Keratinocyte (primary cell): Measurements from ENCODE around the gene GFI1. TPM values are rescaled to one million over a fixed set of nuclear protein-coding genes. Genes with fewer than 3 reads are reported as not detected.
"Not testable (repeated sequence)": the region's sequence is repeated elsewhere in the genome, so short reads cannot be mapped to it uniquely, and the experiment has no call there.

Source experiments
- DNase-seq: peaks from one replicate; pipeline ENCODE4 v3.0.0-alpha.2; 2011; ENCODE audit warnings: low read depth, missing footprints, low spot score
- FAIRE-seq: peaks from 2 replicates; lab custom pipeline; 2011; peaks lifted over from hg19 to GRCh38; lab: Jason Lieb, UNC
- H2AFZ ChIP-seq: 2 replicates; pipeline ENCODE4 v1.6.0; 2012; ENCODE audit warnings: low read length, control low read depth, inconsistent platforms; ENCODE audit not compliant: control insufficient read depth
- H3K27ac ChIP-seq: 2 replicates; pipeline ENCODE4 v1.5.1; 2011; ENCODE audit warnings: low read length; ENCODE audit not compliant: control insufficient read depth, insufficient read depth
- H3K27me3 ChIP-seq: 3 replicates; pipeline ENCODE4 v1.6.0; 2011; ENCODE audit warnings: low read length; ENCODE audit not compliant: control insufficient read depth, insufficient read depth; ENCODE audit errors: extremely low read depth
- H3K36me3 ChIP-seq, 2 experiments: 2 replicates in 1 of 2; 3 replicates in 1 of 2; pipeline ENCODE4 v1.5.1; 2011; ENCODE audit warnings: low read length in 2 of 2, mild to moderate bottlenecking in 1 of 2; ENCODE audit not compliant: control insufficient read depth in 2 of 2, insufficient read depth in 2 of 2; ENCODE audit errors: extremely low read depth in 1 of 2
- H3K4me1 ChIP-seq: 3 replicates; pipeline ENCODE4 v1.5.1; 2011; ENCODE audit warnings: low read length; ENCODE audit not compliant: control insufficient read depth, insufficient read depth; ENCODE audit errors: extremely low read depth
- H3K4me2 ChIP-seq: 3 replicates; pipeline ENCODE4 v1.6.0; 2011; ENCODE audit warnings: low read depth, low read length; ENCODE audit not compliant: control insufficient read depth, insufficient read depth; ENCODE audit errors: extremely low read depth
- H3K4me3 ChIP-seq, 3 experiments: fragments of 200-600 bp in 1 of 3; sonication (generic) in 1 of 3; 2 replicates in 2 of 3; 3 replicates in 1 of 3; pipeline ENCODE4 v1.5.1; 2011 to 2016; ENCODE audit warnings: low read length in 3 of 3, mild to moderate bottlenecking in 3 of 3, control low read depth in 2 of 3, inconsistent platforms in 1 of 3, low read depth in 1 of 3, mixed read lengths in 1 of 3, mixed run types in 1 of 3, moderate library complexity in 1 of 3; ENCODE audit not compliant: control insufficient read depth in 2 of 3, insufficient read depth in 2 of 3; ENCODE audit errors: extremely low read depth in 1 of 3
- H3K79me2 ChIP-seq: 2 replicates; pipeline ENCODE4 v1.6.0; 2012; ENCODE audit warnings: low read length; ENCODE audit not compliant: control insufficient read depth, insufficient read depth
- H3K9ac ChIP-seq: 3 replicates; pipeline ENCODE4 v1.6.0; 2011; ENCODE audit warnings: low read length; ENCODE audit not compliant: control insufficient read depth, insufficient read depth; ENCODE audit errors: extremely low read depth
- H3K9me1 ChIP-seq: 3 replicates; pipeline ENCODE4 v1.6.0; 2011; ENCODE audit warnings: low read length; ENCODE audit not compliant: control insufficient read depth, insufficient read depth; ENCODE audit errors: extremely low read depth
- H3K9me3 ChIP-seq: 2 replicates; pipeline ENCODE4 v1.5.1; 2012; ENCODE audit warnings: low read depth, low read length; ENCODE audit not compliant: control insufficient read depth
- H4K20me1 ChIP-seq: 3 replicates; pipeline ENCODE4 v1.6.0; 2011; ENCODE audit warnings: low read length; ENCODE audit not compliant: control insufficient read depth, insufficient read depth; ENCODE audit errors: extremely low read depth
- EZH2 ChIP-seq: IDR thresholded peaks from one replicate; pipeline ENCODE4 v1.6.1; 2012; ENCODE audit warnings: inconsistent platforms, mild to moderate bottlenecking, low read length, moderate library complexity
- dilution Hi-C: fragments of 300-500 bp; cut with MboI; formaldehyde crosslinking; loops from one replicate; pipeline ENCODE4 v1.7.0; 2020; ENCODE audit warnings: low sequenced_read_pairs; ENCODE audit not compliant: extremely low pct_ligation_motif_present
- polyA plus RNA-seq, 5 experiments: library from polyadenylated mRNA; depleted of rRNA in 3 of 5; stranded (reverse) in 3 of 5; stranded (forward) in 1 of 5; unstranded in 1 of 5; fragments of >200 nt; gene quantifications; 1 replicate in 1 of 5; 2 replicates in 3 of 5; 3 replicates in 1 of 5; pipeline versions ENCODE4 v1.2.1 to v1.2.3, GENCODE V29; 2011 to 2012; ENCODE audit warnings: missing spikeins in 2 of 5, low read depth in 1 of 5, low replicate concordance in 1 of 5
- TF ChIP-seq, protein P1 (sequence below), 3 experiments: IDR thresholded peaks in 1 of 3; conservative IDR thresholded peaks in 1 of 3; optimal IDR thresholded peaks in 1 of 3; 2 replicates in 2 of 3; 3 replicates in 1 of 3; pipeline versions ENCODE3 to v1.5.1; 2011; ENCODE audit warnings: low read length in 3 of 3, mild to moderate bottlenecking in 3 of 3, moderate library complexity in 2 of 3, control low read depth in 1 of 3, inconsistent platforms in 1 of 3; ENCODE audit not compliant: insufficient read depth in 2 of 3; ENCODE audit errors: extremely low read depth in 1 of 3

GFI1 gene
- polyA plus RNA-seq, 1 donor (not counting 4 experiments of a cell fraction or from before 2014, with no cell fraction given): 0.17 TPM

DNA sequence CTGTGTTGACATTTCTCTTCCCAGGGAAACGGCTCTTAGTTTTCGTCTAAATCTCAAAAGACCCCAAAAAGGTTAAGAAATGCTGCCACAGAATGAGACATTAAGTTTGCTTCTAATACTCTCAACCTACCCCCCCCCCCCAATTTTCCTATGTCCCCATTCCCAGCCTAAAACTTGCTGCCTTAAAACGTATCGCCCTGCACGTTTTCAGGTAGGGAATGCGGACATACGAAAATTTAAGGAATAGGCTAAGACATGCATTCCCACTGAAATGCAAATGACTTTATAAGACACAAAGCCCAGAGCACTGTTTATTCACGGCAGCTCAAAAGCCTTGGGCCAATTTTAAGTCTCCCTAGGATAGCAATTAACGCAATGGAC is 45.4 kb downstream of the GFI1 start:
- Histone ChIP-seq H3K9ac (peak overlapping the region; percentile 41), H3K4me1 (peaks cover 6% of the 10 kb centered on the region), H3K9me3 (no peaks in the 10 kb centered on the region), H3K4me3 (no peak overlapping the region), H3K27ac (no peak overlapping the region), H2AFZ (peak overlapping the region; percentile 71), H3K27me3 (no peaks in the 10 kb centered on the region), H3K36me3 (no peaks in the 10 kb centered on the region), H3K4me2 (peak overlapping the region; percentile 53), H4K20me1 (no peaks in the 10 kb centered on the region), H3K9me1 (no peaks in the 10 kb centered on the region), H3K79me2 (no peaks in the 10 kb centered on the region)
- no peak for TF ChIP-seq EZH2
- TF ChIP-seq, protein P1, sequence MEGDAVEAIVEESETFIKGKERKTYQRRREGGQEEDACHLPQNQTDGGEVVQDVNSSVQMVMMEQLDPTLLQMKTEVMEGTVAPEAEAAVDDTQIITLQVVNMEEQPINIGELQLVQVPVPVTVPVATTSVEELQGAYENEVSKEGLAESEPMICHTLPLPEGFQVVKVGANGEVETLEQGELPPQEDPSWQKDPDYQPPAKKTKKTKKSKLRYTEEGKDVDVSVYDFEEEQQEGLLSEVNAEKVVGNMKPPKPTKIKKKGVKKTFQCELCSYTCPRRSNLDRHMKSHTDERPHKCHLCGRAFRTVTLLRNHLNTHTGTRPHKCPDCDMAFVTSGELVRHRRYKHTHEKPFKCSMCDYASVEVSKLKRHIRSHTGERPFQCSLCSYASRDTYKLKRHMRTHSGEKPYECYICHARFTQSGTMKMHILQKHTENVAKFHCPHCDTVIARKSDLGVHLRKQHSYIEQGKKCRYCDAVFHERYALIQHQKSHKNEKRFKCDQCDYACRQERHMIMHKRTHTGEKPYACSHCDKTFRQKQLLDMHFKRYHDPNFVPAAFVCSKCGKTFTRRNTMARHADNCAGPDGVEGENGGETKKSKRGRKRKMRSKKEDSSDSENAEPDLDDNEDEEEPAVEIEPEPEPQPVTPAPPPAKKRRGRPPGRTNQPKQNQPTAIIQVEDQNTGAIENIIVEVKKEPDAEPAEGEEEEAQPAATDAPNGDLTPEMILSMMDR (optimal IDR thresholded peaks at IDR 0.05 in 1 of 3, IDR thresholded peaks at IDR 0.05 in 1 of 3, conservative IDR thresholded peaks at IDR 0.05 in 1 of 3; ENCODE audit: extremely low read depth in 1 of 3, insufficient read depth in 2 of 3, low read length in 3 of 3): no peak
- no peak for FAIRE-seq
- DNase-seq: no peak
- dilution Hi-C loops: no loop called here

- no peaks in the 10 kb centered on the region for H3K27me3 ChIP-seq
- H3K4me2 ChIP-seq: no peak overlapping the region
- H3K9me1 ChIP-seq: no peaks in the 10 kb centered on the region
- H2AFZ ChIP-seq: no peak overlapping the region
- no peak for DNase-seq
- no peaks in the 10 kb centered on the region for H3K36me3 ChIP-seq
- FAIRE-seq: no peak
- H3K4me1 ChIP-seq: peaks cover 2% of the 10 kb centered on the region
- H3K27ac ChIP-seq: no peak overlapping the region
- no peaks in the 10 kb centered on the region for H3K9me3 ChIP-seq
- H4K20me1 ChIP-seq: no peaks in the 10 kb centered on the region
- H3K9ac ChIP-seq: no peak overlapping the region
- TF ChIP-seq, protein P1 (optimal IDR thresholded peaks at IDR 0.05 in 1 of 3, IDR thresholded peaks at IDR 0.05 in 1 of 3, conservative IDR thresholded peaks at IDR 0.05 in 1 of 3; ENCODE audit: extremely low read depth in 1 of 3, insufficient read depth in 2 of 3, low read length in 3 of 3): no peak
- TF ChIP-seq EZH2: no peak
- no peak overlapping the region for H3K4me3 ChIP-seq
- H3K79me2 ChIP-seq: no peaks in the 10 kb centered on the region
- dilution Hi-C loops: no loop called here
These were observed 47.4 kb downstream of the GFI1 start for GRCh38 chr1:92439291-92439690.

GRCh38 chr1:92434572-92434971 is 52.2 kb downstream of the GFI1 start:
- not testable (repeated sequence) for FAIRE-seq

More at GRCh38 chr1:92434572-92434971, 52.2 kb downstream of the GFI1 start:
- H3K4me1 ChIP-seq, H3K27ac ChIP-seq, H4K20me1 ChIP-seq, H3K27me3 ChIP-seq, H3K4me2 ChIP-seq, H3K79me2 ChIP-seq, H3K36me3 ChIP-seq, H2AFZ ChIP-seq, H3K9me1 ChIP-seq, H3K4me3 ChIP-seq, dilution Hi-C loops, H3K9ac ChIP-seq, DNase-seq, H3K9me3 ChIP-seq: not testable (repeated sequence)
